Progenitor cell of endocrine pancreas (in vitro differentiated cells): ENCODE data around the gene KCNQ5. TPM values are rescaled to one million over a fixed set of nuclear protein-coding genes. Genes with fewer than 3 reads are reported as not detected.

Experiments
- DNase-seq: peaks from one replicate; pipeline ENCODE4 v3.0.0; 2021; ENCODE audit warnings: low spot score; ENCODE audit not compliant: unreplicated experiment
- H3K27ac Mint-ChIP-seq: 2 replicates; pipeline ENCODE4 v1.8.0; 2021; ENCODE audit warnings: mild to moderate bottlenecking, moderate library complexity, mixed read lengths
- H3K27me3 Mint-ChIP-seq: 2 replicates; pipeline ENCODE4 v1.8.0; 2021; ENCODE audit warnings: mixed read lengths
- H3K36me3 Mint-ChIP-seq: 2 replicates; pipeline ENCODE4 v1.8.0; 2022; ENCODE audit warnings: mixed read lengths; ENCODE audit not compliant: insufficient read depth
- H3K4me1 Mint-ChIP-seq: 2 replicates; pipeline ENCODE4 v1.8.0; 2021; ENCODE audit warnings: low read depth, mixed read lengths
- H3K4me3 Mint-ChIP-seq: 2 replicates; pipeline ENCODE4 v1.8.0; 2021; ENCODE audit warnings: low read depth, mild to moderate bottlenecking, moderate library complexity, mixed read lengths
- H3K9me3 Mint-ChIP-seq: 2 replicates; pipeline ENCODE4 v1.8.0; 2021; ENCODE audit warnings: low read depth, mixed read lengths
- total RNA-seq: library from RNA; stranded (reverse); gene quantifications from 2 replicates; pipeline ENCODE4 v1.2.1, GENCODE V29; 2021
- TF ChIP-seq, protein P1 (sequence below): fragments of 200-600 bp; sonication (generic); IDR thresholded peaks from one replicate; pipeline ENCODE4 v1.5.0; 2021; ENCODE audit warnings: antibody characterized with exemption, mild to moderate bottlenecking; ENCODE audit not compliant: unreplicated experiment

KCNQ5 gene
- total RNA-seq, 1 donor from 2014 or later, result 1.0 TPM

DNA sequence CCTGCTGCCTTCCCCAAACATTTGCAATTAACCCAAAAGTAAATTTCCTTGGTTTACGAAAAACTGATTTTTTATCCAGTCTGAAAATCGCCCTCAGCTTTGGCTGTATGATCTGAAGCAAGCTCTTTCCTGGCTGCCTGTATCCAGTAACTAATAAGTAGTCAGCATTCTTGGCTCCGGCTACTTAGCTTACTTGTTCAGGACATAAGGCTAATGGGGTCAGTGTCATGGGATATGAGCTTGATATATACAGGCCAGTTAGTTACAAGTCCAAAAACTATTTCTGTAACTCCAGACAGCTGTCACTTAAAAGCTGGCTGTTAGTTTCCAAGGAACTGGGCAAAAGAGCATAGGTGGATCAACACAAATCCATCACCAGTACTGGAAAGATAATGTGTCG lies 547.2 kb downstream of the KCNQ5 start:
- DNase-seq, result no peak
- H3K4me3 Mint-ChIP-seq, result no peak overlapping the region
- H3K27ac Mint-ChIP-seq, result no peak overlapping the region
- no peaks in the 10 kb centered on the region for H3K27me3 Mint-ChIP-seq
- TF ChIP-seq, protein P1, sequence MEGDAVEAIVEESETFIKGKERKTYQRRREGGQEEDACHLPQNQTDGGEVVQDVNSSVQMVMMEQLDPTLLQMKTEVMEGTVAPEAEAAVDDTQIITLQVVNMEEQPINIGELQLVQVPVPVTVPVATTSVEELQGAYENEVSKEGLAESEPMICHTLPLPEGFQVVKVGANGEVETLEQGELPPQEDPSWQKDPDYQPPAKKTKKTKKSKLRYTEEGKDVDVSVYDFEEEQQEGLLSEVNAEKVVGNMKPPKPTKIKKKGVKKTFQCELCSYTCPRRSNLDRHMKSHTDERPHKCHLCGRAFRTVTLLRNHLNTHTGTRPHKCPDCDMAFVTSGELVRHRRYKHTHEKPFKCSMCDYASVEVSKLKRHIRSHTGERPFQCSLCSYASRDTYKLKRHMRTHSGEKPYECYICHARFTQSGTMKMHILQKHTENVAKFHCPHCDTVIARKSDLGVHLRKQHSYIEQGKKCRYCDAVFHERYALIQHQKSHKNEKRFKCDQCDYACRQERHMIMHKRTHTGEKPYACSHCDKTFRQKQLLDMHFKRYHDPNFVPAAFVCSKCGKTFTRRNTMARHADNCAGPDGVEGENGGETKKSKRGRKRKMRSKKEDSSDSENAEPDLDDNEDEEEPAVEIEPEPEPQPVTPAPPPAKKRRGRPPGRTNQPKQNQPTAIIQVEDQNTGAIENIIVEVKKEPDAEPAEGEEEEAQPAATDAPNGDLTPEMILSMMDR, result no peak
- no peaks in the 10 kb centered on the region for H3K36me3 Mint-ChIP-seq
- no peaks in the 10 kb centered on the region for H3K9me3 Mint-ChIP-seq
- no peaks in the 10 kb centered on the region for H3K4me1 Mint-ChIP-seq

DNA sequence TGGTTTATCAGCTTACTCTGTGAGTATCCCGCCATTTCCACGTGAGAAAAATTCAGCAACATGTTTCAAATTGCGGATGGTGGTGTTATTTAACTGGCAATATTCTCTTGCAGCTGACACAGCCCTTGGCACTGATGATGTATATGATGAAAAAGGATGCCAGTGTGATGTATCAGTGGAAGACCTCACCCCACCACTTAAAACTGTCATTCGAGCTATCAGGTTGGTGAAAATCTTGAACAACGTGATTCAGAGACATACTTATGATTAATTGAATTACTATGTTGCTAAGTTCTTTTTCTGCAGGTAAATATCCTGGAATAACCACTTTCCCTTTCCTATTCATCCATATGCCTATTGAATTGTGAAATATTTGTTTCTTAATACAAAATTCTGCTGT lies 547.8 kb downstream of the KCNQ5 start:
- DNase-seq, result no peak
- Mint-ChIP-seq H3K27me3 (no peaks in the 10 kb centered on the region), H3K4me3 (no peak overlapping the region), H3K9me3 (no peaks in the 10 kb centered on the region), H3K4me1 (no peaks in the 10 kb centered on the region), H3K36me3 (no peaks in the 10 kb centered on the region), H3K27ac (no peak overlapping the region)
- TF ChIP-seq, protein P1, result no peak

DNA sequence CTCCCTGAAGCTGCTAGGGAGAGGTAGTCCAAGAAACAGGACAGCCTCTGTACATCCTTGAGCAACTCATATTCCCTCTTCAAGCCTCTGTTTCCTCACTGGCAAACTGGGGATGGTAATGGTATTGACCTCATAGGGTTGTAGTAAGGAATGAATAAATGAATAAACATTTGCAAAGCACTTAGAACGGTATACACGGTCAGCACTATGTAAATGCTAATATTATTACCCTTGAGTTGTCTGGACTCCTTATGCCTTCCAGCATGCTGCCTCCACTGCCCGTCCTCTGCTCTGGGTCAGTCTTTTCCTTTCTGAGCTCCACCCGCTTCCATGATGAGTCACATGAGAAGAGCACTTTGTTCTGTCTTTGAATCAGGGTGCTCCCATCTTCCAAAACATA lies 552.8 kb downstream of the KCNQ5 start:
- Mint-ChIP-seq H3K27me3 (no peaks in the 10 kb centered on the region), H3K36me3 (no peaks in the 10 kb centered on the region), H3K4me3 (no peak overlapping the region), H3K9me3 (no peaks in the 10 kb centered on the region), H3K27ac (no peak overlapping the region), H3K4me1 (no peaks in the 10 kb centered on the region)
- TF ChIP-seq, protein P1, result no peak
- DNase-seq, result no peak

DNA sequence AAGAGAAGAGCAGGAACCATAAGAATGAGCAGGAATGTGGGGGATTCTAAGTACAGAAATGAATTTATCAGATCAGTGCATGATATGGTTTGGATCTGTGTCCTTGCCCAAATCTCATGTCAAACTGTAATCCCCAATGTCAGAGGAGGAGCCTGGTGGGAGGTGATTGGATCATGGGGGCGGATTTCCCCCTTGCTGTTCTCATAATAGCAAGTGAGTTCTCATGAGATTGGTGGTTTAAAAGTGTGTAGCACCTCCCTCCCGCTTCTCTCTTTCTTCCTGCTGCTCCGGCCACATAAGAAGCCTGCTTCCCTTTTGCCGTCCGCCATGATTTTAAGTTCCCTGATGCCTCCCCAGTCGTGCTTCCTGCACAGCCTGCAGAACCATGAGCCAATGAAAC lies 554.2 kb downstream of the KCNQ5 start:
- Mint-ChIP-seq H3K4me3 (no peak overlapping the region), H3K27ac (no peak overlapping the region), H3K4me1 (no peaks in the 10 kb centered on the region), H3K36me3 (no peaks in the 10 kb centered on the region), H3K9me3 (no peaks in the 10 kb centered on the region), H3K27me3 (peaks cover 3% of the 10 kb centered on the region)
- TF ChIP-seq, protein P1, result no peak
- no peak for DNase-seq

- H3K4me1 Mint-ChIP-seq, result no peaks in the 10 kb centered on the region
- H3K9me3 Mint-ChIP-seq, result no peaks in the 10 kb centered on the region
- DNase-seq, result no peak
These were observed 555.5 kb downstream of the KCNQ5 start for GRCh38 chr6:73177221-73177944.

More at GRCh38 chr6:73177221-73177944, 555.5 kb downstream of the KCNQ5 start:
- Mint-ChIP-seq H3K36me3 (no peaks in the 10 kb centered on the region), H3K4me3 (no peak overlapping the region), H3K27me3 (peaks cover 4% of the 10 kb centered on the region), H3K27ac (no peak overlapping the region)
- TF ChIP-seq, protein P1, result no peak
